OCI-LY3 (cell line): ENCODE data around the gene DIP2C.

Experiments
- CTCF ChIP-seq: fragments of 200-600, 300-600 bp; sonication (generic); IDR thresholded peaks from 2 replicates; pipeline ENCODE4 v1.5.1; 2014; ENCODE audit warnings: antibody characterized with exemption, low read length, low read depth
- EZH2phosphoT487 ChIP-seq: fragments of 200-600 bp; shearing (Covaris generic); IDR thresholded peaks from 2 replicates; pipeline ENCODE4 v1.6.1; 2018; ENCODE audit warnings: antibody characterized with exemption, mixed run types, low read depth

DNA sequence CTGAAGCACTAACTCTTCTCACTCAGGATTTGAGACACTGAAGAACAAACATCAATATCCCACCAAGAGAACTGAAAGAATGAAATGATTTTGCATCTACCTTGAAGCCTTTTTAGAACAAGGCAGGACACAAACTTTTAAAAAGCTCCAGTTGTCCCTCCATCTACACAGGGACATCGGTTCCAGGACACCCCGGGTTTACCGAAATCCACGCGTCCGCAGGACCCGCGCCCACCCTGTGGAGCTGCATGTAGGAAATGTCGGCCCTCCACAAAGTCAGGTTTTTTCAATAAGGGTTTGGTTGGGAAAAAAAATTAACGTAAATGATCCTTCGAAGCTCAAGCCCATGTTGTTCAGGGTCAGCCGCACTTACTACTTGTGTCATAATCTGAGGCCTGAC, 94.0 kb downstream of the DIP2C start:
- no peak for TF ChIP-seq CTCF
- no peak for TF ChIP-seq EZH2phosphoT487
